Neural progenitor cell (in vitro differentiated cells): ENCODE results near the gene RAI14. TPM values are rescaled to one million over a fixed set of nuclear protein-coding genes. Genes with fewer than 3 reads are reported as not detected.

Experiments
- DNase-seq: peaks from one replicate; pipeline ENCODE4 v3.0.0-alpha.2; 2016; ENCODE audit warnings: low spot score
- H2AFZ ChIP-seq: fragments of 200-600 bp; sonication (generic); replicated peaks from 2 replicates; pipeline ENCODE4 v1.6.1; 2016; ENCODE audit warnings: antibody characterized with exemption
- H3F3A ChIP-seq: fragments of 200-600 bp; sonication (generic); 2 replicates; pipeline ENCODE4 v1.6.1; 2016; ENCODE audit warnings: antibody characterized with exemption, low read depth
- H3K27ac ChIP-seq: fragments of 200-600 bp; sonication (generic); 2 replicates; pipeline ENCODE4 v1.5.1; 2016; ENCODE audit warnings: mild to moderate bottlenecking
- H3K27me3 ChIP-seq: fragments of 200-600 bp; sonication (generic); 2 replicates; pipeline ENCODE4 v1.6.1; 2016; ENCODE audit warnings: mild to moderate bottlenecking, moderate library complexity
- H3K36me3 ChIP-seq: fragments of 200-600 bp; sonication (generic); 2 replicates; pipeline ENCODE4 v1.5.1; 2016
- H3K4me1 ChIP-seq: fragments of 200-600 bp; sonication (generic); 2 replicates; pipeline ENCODE4 v1.6.1; 2016; ENCODE audit warnings: mixed run types
- H3K4me2 ChIP-seq: fragments of 200-600 bp; sonication (generic); 2 replicates; pipeline ENCODE4 v1.6.1; 2016
- H3K4me3 ChIP-seq: fragments of 200-600 bp; sonication (generic); 2 replicates; pipeline ENCODE4 v1.5.1; 2016
- H3K79me2 ChIP-seq: fragments of 200-600 bp; sonication (generic); 2 replicates; pipeline ENCODE4 v1.6.1; 2016; ENCODE audit warnings: low read depth
- H3K9ac ChIP-seq: fragments of 200-600 bp; sonication (generic); 2 replicates; pipeline ENCODE4 v1.6.1; 2016
- H3K9me3 ChIP-seq: fragments of 200-600 bp; sonication (generic); 2 replicates; pipeline ENCODE4 v1.5.1; 2016; ENCODE audit warnings: low read depth
- H4K20me1 ChIP-seq: fragments of 200-600 bp; sonication (generic); 2 replicates; pipeline ENCODE4 v1.6.1; 2016; ENCODE audit warnings: low read depth
- H3K27ac Mint-ChIP-seq: 3 replicates; pipeline ENCODE4 v1.8.0; 2021; ENCODE audit warnings: mixed read lengths
- H3K27me3 Mint-ChIP-seq: 2 replicates; pipeline ENCODE4 v1.8.0; 2022; ENCODE audit warnings: low read depth, mild to moderate bottlenecking, inconsistent platforms, moderate library complexity, mixed read lengths; ENCODE audit not compliant: insufficient read depth
- H3K36me3 Mint-ChIP-seq: 3 replicates; pipeline ENCODE4 v1.8.0; 2021; ENCODE audit warnings: mixed read lengths
- H3K4me1 Mint-ChIP-seq: 3 replicates; pipeline ENCODE4 v1.8.0; 2021; ENCODE audit warnings: mixed read lengths
- H3K4me3 Mint-ChIP-seq: 3 replicates; pipeline ENCODE4 v1.8.0; 2021; ENCODE audit warnings: mild to moderate bottlenecking, moderate library complexity, mixed read lengths
- H3K9me3 Mint-ChIP-seq: 3 replicates; pipeline ENCODE4 v1.8.0; 2020; ENCODE audit warnings: mixed read lengths
- CTCF ChIP-seq: fragments of 200-600 bp; sonication (generic); IDR thresholded peaks from 2 replicates; pipeline ENCODE4 v1.5.1; 2017; ENCODE audit warnings: antibody characterized with exemption, mild to moderate bottlenecking
- EZH2 ChIP-seq: fragments of 200-600 bp; sonication (generic); IDR thresholded peaks from 2 replicates; pipeline ENCODE4 v1.6.1; 2017; ENCODE audit warnings: antibody characterized with exemption, mild to moderate bottlenecking, moderate library complexity
- EZH2phosphoT487 ChIP-seq: fragments of 200-600 bp; sonication (generic); IDR thresholded peaks from 2 replicates; pipeline ENCODE4 v1.6.1; 2017; ENCODE audit warnings: antibody characterized with exemption
- total RNA-seq: library from RNA; depleted of rRNA; stranded (reverse); fragments of >200 nt; gene quantifications from 2 replicates; pipeline ENCODE4 v1.2.3, GENCODE V29; 2015; ENCODE audit warnings: low replicate concordance

The RAI14 gene
- total RNA-seq, 1 donor from 2014 or later, result 54.6 TPM

GRCh38 chr5:34680896-34681295 lies 24.8 kb downstream of the RAI14 start:
- no peak for DNase-seq
- no peak for TF ChIP-seq EZH2
- no peak for TF ChIP-seq EZH2phosphoT487
- TF ChIP-seq CTCF, result no peak
- no peak overlapping the region for H3K4me3 Mint-ChIP-seq
- H3K4me1 ChIP-seq, result peaks cover 20% of the 10 kb centered on the region
- H3K4me1 Mint-ChIP-seq, result peaks cover 33% of the 10 kb centered on the region
- no peak overlapping the region for H3K27ac ChIP-seq
- H3K9me3 ChIP-seq, result no peaks in the 10 kb centered on the region
- H3K27ac Mint-ChIP-seq, result peak overlapping the region; percentile 64
- no peak overlapping the region for H3K4me2 ChIP-seq
- H4K20me1 ChIP-seq, result peaks cover 4% of the 10 kb centered on the region
- no peak overlapping the region for H2AFZ ChIP-seq
- peaks cover 95% of the 10 kb centered on the region for H3K79me2 ChIP-seq
- H3K36me3 Mint-ChIP-seq, result peaks cover 27% of the 10 kb centered on the region
- H3F3A ChIP-seq, result peaks cover 26% of the 10 kb centered on the region
- no peak overlapping the region for H3K4me3 ChIP-seq
- no peaks in the 10 kb centered on the region for H3K36me3 ChIP-seq
- H3K9ac ChIP-seq, result no peak overlapping the region
- peaks cover 11% of the 10 kb centered on the region for H3K9me3 Mint-ChIP-seq
- no peaks in the 10 kb centered on the region for H3K27me3 ChIP-seq
- peaks cover 6% of the 10 kb centered on the region for H3K27me3 Mint-ChIP-seq

GRCh38 chr5:34682926-34683623 lies 26.9 kb downstream of the RAI14 start:
- no peak overlapping the region for H3K4me3 Mint-ChIP-seq
- peaks cover 33% of the 10 kb centered on the region for H3K4me1 ChIP-seq
- no peak for DNase-seq

GRCh38 chr5:34684281-34684979 lies 28.3 kb downstream of the RAI14 start:
- peak overlapping the region; percentile 91 for H3K27ac ChIP-seq
- peaks cover 31% of the 10 kb centered on the region for H3F3A ChIP-seq
- peak overlapping the region; percentile 60 for H3K4me2 ChIP-seq
- H3K4me3 Mint-ChIP-seq, result peak overlapping the region; percentile 55
- H3K9ac ChIP-seq, result no peak overlapping the region
- peaks cover 4% of the 10 kb centered on the region for H4K20me1 ChIP-seq
- H3K36me3 Mint-ChIP-seq, result peaks cover 22% of the 10 kb centered on the region
- peaks cover 3% of the 10 kb centered on the region for H3K9me3 Mint-ChIP-seq
- peak; percentile 78 for DNase-seq
- H3K4me1 Mint-ChIP-seq, result peaks cover 47% of the 10 kb centered on the region
- TF ChIP-seq CTCF (no peak), EZH2 (no peak), EZH2phosphoT487 (no peak)
- peak overlapping the region; percentile 97 for H3K27ac Mint-ChIP-seq
- no peaks in the 10 kb centered on the region for H3K36me3 ChIP-seq
- H3K79me2 ChIP-seq, result peaks cover 94% of the 10 kb centered on the region
- H2AFZ ChIP-seq, result no peak overlapping the region
- peaks cover 33% of the 10 kb centered on the region for H3K4me1 ChIP-seq
- peaks cover 6% of the 10 kb centered on the region for H3K27me3 Mint-ChIP-seq
- H3K4me3 ChIP-seq, result no peak overlapping the region
- H3K9me3 ChIP-seq, result no peaks in the 10 kb centered on the region
- H3K27me3 ChIP-seq, result no peaks in the 10 kb centered on the region

More at GRCh38 chr5:34682926-34683623, 26.9 kb downstream of the RAI14 start:
- no peak overlapping the region for H3K9ac ChIP-seq
- Mint-ChIP-seq H3K36me3 (peaks cover 21% of the 10 kb centered on the region), H3K9me3 (peaks cover 5% of the 10 kb centered on the region), H3K27me3 (peaks cover 6% of the 10 kb centered on the region), H3K27ac (peak overlapping the region; percentile 97), H3K4me1 (peaks cover 47% of the 10 kb centered on the region)
- H4K20me1 ChIP-seq, result peaks cover 4% of the 10 kb centered on the region
- no peak overlapping the region for H3K4me2 ChIP-seq
- TF ChIP-seq EZH2phosphoT487 (no peak), CTCF (no peak), EZH2 (no peak)
- H3K36me3 ChIP-seq, result no peaks in the 10 kb centered on the region
- H3K9me3 ChIP-seq, result no peaks in the 10 kb centered on the region
- no peak overlapping the region for H3K27ac ChIP-seq
- peaks cover 94% of the 10 kb centered on the region for H3K79me2 ChIP-seq
- H2AFZ ChIP-seq, result no peak overlapping the region
- no peaks in the 10 kb centered on the region for H3K27me3 ChIP-seq
- peaks cover 31% of the 10 kb centered on the region for H3F3A ChIP-seq
- H3K4me3 ChIP-seq, result no peak overlapping the region
